K562 (cell line): ENCODE data around the gene SNRPD2. TPM values are rescaled to one million over a fixed set of nuclear protein-coding genes. Genes with fewer than 3 reads are reported as not detected.

Experiments
- BCL6 ChIP-seq: fragments of 250-450 bp; sonication (Bioruptor Pico); IDR thresholded peaks from 2 replicates; pipeline ENCODE4 v1.4.0; 2020
- CREM ChIP-seq: IDR thresholded peaks from 2 replicates; pipeline ENCODE4 v1.6.1; 2014; ENCODE audit warnings: antibody characterized with exemption, low read depth
- ETV6 ChIP-seq, 3 experiments: fragments of 150-350 bp in 1 of 3; sonication (generic) in 1 of 3; formaldehyde crosslinking in 1 of 3; IDR thresholded peaks; 2 replicates each; pipeline versions ENCODE4 v1.6.1 to v1.8.0; 2014 to 2022; ENCODE audit warnings: borderline replicate concordance in 2 of 3, low read depth in 2 of 3, antibody characterized with exemption in 1 of 3, low read length in 1 of 3, mild to moderate bottlenecking in 1 of 3, missing genetic modification reagents in 1 of 3
- KAT8 ChIP-seq: fragments of 450-650 bp; IDR thresholded peaks from 2 replicates; pipeline ENCODE4 v1.6.1; 2016; ENCODE audit warnings: low read depth, mild to moderate bottlenecking
- KHSRP ChIP-seq: fragments of 450-650 bp; IDR thresholded peaks from 2 replicates; pipeline ENCODE4 v1.6.1; 2017
- MEF2A ChIP-seq: IDR thresholded peaks from 2 replicates; pipeline ENCODE4 v1.6.1; 2011; ENCODE audit warnings: low read depth, mild to moderate bottlenecking, low read length, moderate library complexity; ENCODE audit not compliant: control insufficient read depth
- MTA3 ChIP-seq: fragments of 450-650 bp; formaldehyde crosslinking; IDR thresholded peaks from 2 replicates; pipeline ENCODE4 v1.6.1; 2017; ENCODE audit warnings: mild to moderate bottlenecking, borderline replicate concordance
- MXD1 ChIP-seq: fragments of 250-450 bp; sonication (Bioruptor Pico); IDR thresholded peaks from 2 replicates; pipeline ENCODE4 v1.8.0; 2021; ENCODE audit warnings: borderline replicate concordance, mild to moderate bottlenecking, moderate library complexity; ENCODE audit not compliant: poor library complexity, severe bottlenecking
- NCOA1 ChIP-seq: fragments of 450-650 bp; IDR thresholded peaks from 2 replicates; pipeline ENCODE4 v1.6.1; 2016; ENCODE audit warnings: low read depth
- NFIX ChIP-seq: fragments of 250-450 bp; sonication (Bioruptor Pico); IDR thresholded peaks from 2 replicates; pipeline ENCODE4 v1.4.0; 2020; ENCODE audit warnings: low read depth, mild to moderate bottlenecking, moderate library complexity
- NR2C2 ChIP-seq, 2 experiments: fragments of 200-800 bp in 1 of 2; sonication (Bioruptor generic) in 1 of 2; sonication (generic) in 1 of 2; formaldehyde crosslinking in 1 of 2; IDR thresholded peaks; 2 replicates each; pipeline versions ENCODE4 v1.6.1 to v1.8.0; 2016 to 2022; ENCODE audit warnings: mild to moderate bottlenecking in 1 of 2, missing compliant biosample characterization in 1 of 2, missing genetic modification characterization in 1 of 2, missing genetic modification reagents in 1 of 2
- PATZ1 ChIP-seq: fragments of 250-450 bp; sonication (Bioruptor Pico); IDR thresholded peaks from 2 replicates; pipeline ENCODE4 v1.5.0; 2020; ENCODE audit warnings: mild to moderate bottlenecking, borderline replicate concordance
- PHF8 ChIP-seq: fragments of 200-600 bp; sonication (generic); IDR thresholded peaks from 2 replicates; pipeline ENCODE4 v1.6.1; 2012; ENCODE audit warnings: mixed run types, mild to moderate bottlenecking, inconsistent platforms, low read length, moderate library complexity, borderline replicate concordance
- PHTF2 ChIP-seq: fragments of 250-450 bp; sonication (Bioruptor Pico); IDR thresholded peaks from 2 replicates; pipeline ENCODE4 v1.5.0; 2021; ENCODE audit warnings: mild to moderate bottlenecking
- SLC30A9 ChIP-seq: fragments of 250-450 bp; sonication (Bioruptor Pico); IDR thresholded peaks from 2 replicates; pipeline ENCODE4 v1.8.0; 2022; ENCODE audit warnings: mild to moderate bottlenecking, moderate library complexity
- SOX6 ChIP-seq: fragments of 450-650 bp; IDR thresholded peaks from 2 replicates; pipeline ENCODE4 v1.6.1; 2014; ENCODE audit warnings: mild to moderate bottlenecking
- SP1 ChIP-seq: sonication (generic); formaldehyde crosslinking; IDR thresholded peaks from 2 replicates; pipeline ENCODE4 v1.8.1; 2022; ENCODE audit warnings: mild to moderate bottlenecking, missing genetic modification reagents
- TARDBP ChIP-seq: fragments of 450-650 bp; IDR thresholded peaks from 2 replicates; pipeline ENCODE4 v1.6.1; 2016
- ZFP1 ChIP-seq: fragments of 450-650 bp; formaldehyde crosslinking; IDR thresholded peaks from 2 replicates; pipeline ENCODE4 v1.4.0; 2020; ENCODE audit warnings: mild to moderate bottlenecking, mixed read lengths
- ZNF12 ChIP-seq: sonication (generic); formaldehyde crosslinking; IDR thresholded peaks from 2 replicates; pipeline ENCODE4 v1.4.0; 2020; ENCODE audit warnings: mild to moderate bottlenecking, missing genetic modification reagents
- ZNF224 ChIP-seq: sonication (generic); formaldehyde crosslinking; IDR thresholded peaks from 2 replicates; pipeline ENCODE4 v1.8.0; 2022; ENCODE audit warnings: mild to moderate bottlenecking, missing genetic modification reagents
- ZNF277 ChIP-seq: fragments of 250-450 bp; sonication (Bioruptor Pico); IDR thresholded peaks from 2 replicates; pipeline ENCODE4 v1.8.0; 2022; ENCODE audit warnings: inconsistent platforms, mild to moderate bottlenecking, moderate library complexity, borderline replicate concordance
- ZNF75A ChIP-seq: fragments of 450-650 bp; formaldehyde crosslinking; IDR thresholded peaks from 2 replicates; pipeline ENCODE4 v1.4.0; 2020; ENCODE audit warnings: mild to moderate bottlenecking
- ZNF76 ChIP-seq: fragments of 250-450 bp; sonication (Bioruptor Pico); IDR thresholded peaks from 2 replicates; pipeline ENCODE4 v1.4.0; 2020; ENCODE audit warnings: mild to moderate bottlenecking, moderate library complexity, borderline replicate concordance
- ZNF778 ChIP-seq: fragments of 450-650 bp; formaldehyde crosslinking; IDR thresholded peaks from 2 replicates; pipeline ENCODE4 v1.4.0; 2020; ENCODE audit warnings: mild to moderate bottlenecking, moderate library complexity
- ZSCAN29 ChIP-seq: fragments of 450-650 bp; IDR thresholded peaks from 2 replicates; pipeline ENCODE4 v1.6.1; 2017
- polyA plus RNA-seq, 8 experiments: library from polyadenylated mRNA; depleted of rRNA in 4 of 8; stranded (reverse) in 5 of 8; unstranded in 3 of 8; fragments of >200 nt; fragmentation: Nextera tagmentation in 2 of 8; fragmentation: Illumina TruSeq in 1 of 8; extraction: Ambion mirVana in 2 of 8; extraction: Trizol in 1 of 8; gene quantifications; 2 replicates each; pipeline versions ENCODE4 v1.2.1 to v1.2.3, GENCODE V29; 2011 to 2014; ENCODE audit warnings: inconsistent platforms in 1 of 8, missing spikeins in 1 of 8
- total RNA-seq, 7 experiments: library from RNA; depleted of rRNA in 6 of 7; stranded (reverse); fragments of >200 nt in 6 of 7; fragmentation: Illumina TruSeq in 2 of 7; extraction: Trizol in 2 of 7; gene quantifications; 2 replicates each; pipeline versions ENCODE4 v1.2.1 to v1.2.3, GENCODE V29; 2011 to 2021; ENCODE audit warnings: low replicate concordance in 1 of 7

SNRPD2 gene
- total and polyA plus RNA-seq, 9 of the 15 experiments (the other 6 are each of a cell fraction or from before 2014, with no cell fraction given), result 728 to 4,411 (median 1,029) TPM

GRCh38 chr19:45730368-45731288, 38.9 kb upstream of the SNRPD2 start, which contains the start of gene FBXO46 (continued):
- TF ChIP-seq PHF8 (peak; percentile 65; the same call in 1 of the 2 replicates), SOX6 (no peak), MTA3 (no peak), KHSRP (no peak), PHTF2 (CRISPR knock-in tag) (no peak), MEF2A (no peak), NR2C2 (CRISPR knock-in tag; IDR thresholded peaks at IDR 0.05) (peak; percentile 76; the same call in 1 of the 2 replicates), NR2C2 (tag; IDR thresholded peaks at IDR 0.05) (peak; percentile 95), ZFP1 (CRISPR knock-in tag) (no peak), PATZ1 (no peak), BCL6 (CRISPR knock-in tag) (no peak), ZNF224 (CRISPR knock-in tag) (no peak), ZNF778 (CRISPR knock-in tag) (no peak), SP1 (CRISPR knock-in tag) (peak; percentile 87), NCOA1 (0 out of 2 replicates have a peak, but pooled peaks have one; percentile 26), SLC30A9 (CRISPR knock-in tag) (no peak), ZSCAN29 (no peak), MXD1 (CRISPR knock-in tag) (no peak), ZNF277 (CRISPR knock-in tag) (no peak), TARDBP (no peak), ZNF75A (CRISPR knock-in tag) (no peak), NFIX (CRISPR knock-in tag) (no peak), CREM (peak; percentile 91), ZNF76 (CRISPR knock-in tag) (no peak), KAT8 (no peak), ZNF12 (CRISPR knock-in tag) (no peak), ETV6 (IDR thresholded peaks at IDR 0.05; ENCODE audit: borderline replicate concordance in 1 of 2, low read depth in 2 of 2, low read length in 1 of 2) (no peak), ETV6 (CRISPR knock-in tag; IDR thresholded peaks at IDR 0.05; ENCODE audit: borderline replicate concordance) (no peak)
